Neutrophil (primary cell): ENCODE results near the gene TANGO2.

ENCODE experiments used
- H3K27ac ChIP-seq: fragments of 200-600 bp; sonication (generic); 2 replicates; pipeline ENCODE4 v1.5.1; 2016; ENCODE audit warnings: mild to moderate bottlenecking, moderate library complexity
- H3K27me3 ChIP-seq: fragments of 200-600 bp; sonication (generic); 2 replicates; pipeline ENCODE4 v1.6.0; 2016; ENCODE audit warnings: mild to moderate bottlenecking
- H3K36me3 ChIP-seq: fragments of 200-600 bp; sonication (generic); 2 replicates; pipeline ENCODE4 v1.5.1; 2017
- H3K4me1 ChIP-seq, 2 experiments: fragments of 200-600 bp in 1 of 2; sonication (generic) in 1 of 2; 1 replicate in 1 of 2; 2 replicates in 1 of 2; pipeline versions ENCODE4 v1.5.1 to v1.6.1; 2013 to 2016; ENCODE audit warnings: low read depth in 1 of 2, low read length in 1 of 2, mild to moderate bottlenecking in 1 of 2, moderate library complexity in 1 of 2; ENCODE audit not compliant: control insufficient read depth in 1 of 2, insufficient read depth in 1 of 2
- H3K4me3 ChIP-seq, 2 experiments: fragments of 200-600 bp in 1 of 2; sonication (generic) in 1 of 2; 1 replicate in 1 of 2; 2 replicates in 1 of 2; pipeline ENCODE4 v1.5.1; 2013 to 2016; ENCODE audit warnings: low read depth in 1 of 2, low read length in 1 of 2, mild to moderate bottlenecking in 1 of 2, moderate library complexity in 1 of 2
- H3K9me3 ChIP-seq: fragments of 200-600 bp; sonication (generic); 2 replicates; pipeline ENCODE4 v1.5.1; 2016
- CTCF ChIP-seq: fragments of 200-600 bp; sonication (generic); IDR thresholded peaks from 2 replicates; pipeline ENCODE4 v1.5.1; 2016; ENCODE audit warnings: antibody characterized with exemption

The TANGO2 gene

GRCh38 chr22:19973551-19974267 is 47.2 kb upstream of the TANGO2 start:
- peaks cover 17 to 26% of the 10 kb centered on the region in 2 experiments for H3K4me1 ChIP-seq
- H3K27ac ChIP-seq, result no peak overlapping the region

GRCh38 chr22:19974268-19974861 is 46.5 kb upstream of the TANGO2 start:
- Histone ChIP-seq H3K9me3 (no peaks in the 10 kb centered on the region), H3K4me3 (no peak overlapping the region), H3K27me3 (no peaks in the 10 kb centered on the region), H3K4me1 (peaks cover 17 to 26% of the 10 kb centered on the region in 2 experiments), H3K27ac (no peak overlapping the region), H3K36me3 (peaks cover under 1% of the 10 kb centered on the region)
- TF ChIP-seq CTCF, result no peak

More at GRCh38 chr22:19973551-19974267, 47.2 kb upstream of the TANGO2 start:
- Histone ChIP-seq H3K27me3 (no peaks in the 10 kb centered on the region), H3K4me3 (no peak overlapping the region), H3K36me3 (peaks cover 7% of the 10 kb centered on the region), H3K9me3 (no peaks in the 10 kb centered on the region)
- TF ChIP-seq CTCF, result no peak

- H3K27ac ChIP-seq, result no peak overlapping the region
- no peaks in the 10 kb centered on the region for H3K36me3 ChIP-seq
- H3K4me3 ChIP-seq, result no peak overlapping the region
- H3K9me3 ChIP-seq, result no peaks in the 10 kb centered on the region
- no peak for TF ChIP-seq CTCF
- peaks cover 17 to 26% of the 10 kb centered on the region in 2 experiments for H3K4me1 ChIP-seq
- no peaks in the 10 kb centered on the region for H3K27me3 ChIP-seq
Observed at GRCh38 chr22:19974935-19975706, 45.8 kb upstream of the TANGO2 start.

- Histone ChIP-seq H3K4me1 (peaks cover 17 to 24% of the 10 kb centered on the region in 2 experiments), H3K4me3 (no peak overlapping the region), H3K27ac (no peak overlapping the region), H3K9me3 (no peaks in the 10 kb centered on the region), H3K36me3 (no peaks in the 10 kb centered on the region), H3K27me3 (no peaks in the 10 kb centered on the region)
- no peak for TF ChIP-seq CTCF
Observed at GRCh38 chr22:19975707-19976035, 45.2 kb upstream of the TANGO2 start.

GRCh38 chr22:19976671-19977070 is 44.2 kb upstream of the TANGO2 start:
- TF ChIP-seq CTCF, result no peak
- Histone ChIP-seq H3K9me3 (no peaks in the 10 kb centered on the region), H3K4me3 (no peak overlapping the region), H3K27me3 (no peaks in the 10 kb centered on the region), H3K27ac (no peak overlapping the region), H3K36me3 (no peaks in the 10 kb centered on the region), H3K4me1 (peaks cover 16 to 17% of the 10 kb centered on the region in 2 experiments)
